Activated naive CD4-positive, alpha-beta T cell treated with anti-CD3 and anti-CD28 coated beads, Interleukin-2, amount 10 ng/mL, durations not matched to agents 7 days and 5 days (primary cell): ENCODE measurements around the gene CD68.
"Not testable (repeated sequence)": the region's sequence is repeated elsewhere in the genome, so short reads cannot be mapped to it uniquely, and the experiment has no call there.

Experiments used
- CTCF ChIA-PET: fragments of 350-600 bp; sonication (Branson Sonifier 250); formaldehyde crosslinking; loops from one replicate; lab custom pipeline; 2021; ENCODE audit warnings: antibody characterized with exemption; lab: Charles Lee
- DNase-seq: peaks from one replicate; pipeline ENCODE4 v3.0.0-alpha.2; 2020
- H3K27ac Mint-ChIP-seq: one replicate; pipeline ENCODE4 v1.8.0; 2021; ENCODE audit warnings: mild to moderate bottlenecking, moderate library complexity, mixed read lengths
- H3K27me3 Mint-ChIP-seq: one replicate; pipeline ENCODE4 v1.8.0; 2021; ENCODE audit warnings: mild to moderate bottlenecking, mixed read lengths
- H3K36me3 Mint-ChIP-seq: one replicate; pipeline ENCODE4 v1.8.0; 2021; ENCODE audit warnings: mixed read lengths
- H3K4me1 Mint-ChIP-seq: one replicate; pipeline ENCODE4 v1.8.0; 2021; ENCODE audit warnings: mixed read lengths
- H3K4me3 Mint-ChIP-seq: one replicate; pipeline ENCODE4 v1.8.0; 2021; ENCODE audit warnings: mild to moderate bottlenecking, moderate library complexity, mixed read lengths
- H3K9me3 Mint-ChIP-seq: one replicate; pipeline ENCODE4 v1.8.0; 2021; ENCODE audit warnings: mixed read lengths

The CD68 gene

GRCh38 chr17:7590743-7591142, 11.3 kb downstream of the CD68 start:
- Mint-ChIP-seq H3K4me1 (peaks cover 8% of the 10 kb centered on the region), H3K36me3 (peaks cover 53% of the 10 kb centered on the region), H3K27ac (peak overlapping the region; percentile 74), H3K4me3 (no peak overlapping the region), H3K27me3 (no peaks in the 10 kb centered on the region), H3K9me3 (no peaks in the 10 kb centered on the region)
- CTCF ChIA-PET, result interaction anchor here (1.1 to 2.6 kb wide), 6 partner anchors 10 to 235 kb away, joined by 3 to 22 read pairs (median 10); partner anchors contain the start of genes FXR2 and TMEM95
- no peak for DNase-seq

GRCh38 chr17:7591596-7591995, 12.2 kb downstream of the CD68 start:
- no peaks in the 10 kb centered on the region for H3K9me3 Mint-ChIP-seq
- CTCF ChIA-PET, result no interaction called here
- peaks cover 57% of the 10 kb centered on the region for H3K36me3 Mint-ChIP-seq
- H3K4me1 Mint-ChIP-seq, result peaks cover 6% of the 10 kb centered on the region
- no peak overlapping the region for H3K4me3 Mint-ChIP-seq
- no peak overlapping the region for H3K27ac Mint-ChIP-seq
- no peak for DNase-seq
- no peaks in the 10 kb centered on the region for H3K27me3 Mint-ChIP-seq

- peaks cover 62% of the 10 kb centered on the region for H3K36me3 Mint-ChIP-seq
- no peaks in the 10 kb centered on the region for H3K27me3 Mint-ChIP-seq
- CTCF ChIA-PET, result no interaction called here
- no peaks in the 10 kb centered on the region for H3K9me3 Mint-ChIP-seq
- DNase-seq, result no peak
- H3K4me1 Mint-ChIP-seq, result peaks cover 2% of the 10 kb centered on the region
- H3K4me3 Mint-ChIP-seq, result no peak overlapping the region
- H3K27ac Mint-ChIP-seq, result no peak overlapping the region
Measured at GRCh38 chr17:7592422-7593021, 13.1 kb downstream of the CD68 start.

GRCh38 chr17:7593296-7593695, 13.9 kb downstream of the CD68 start:
- Mint-ChIP-seq H3K36me3 (peaks cover 55% of the 10 kb centered on the region), H3K27ac (no peak overlapping the region), H3K9me3 (no peaks in the 10 kb centered on the region), H3K4me1 (no peaks in the 10 kb centered on the region), H3K4me3 (no peak overlapping the region), H3K27me3 (no peaks in the 10 kb centered on the region)
- DNase-seq, result no peak
- CTCF ChIA-PET, result interaction anchor here (0.9 kb wide), 1 partner anchor 237 kb away, joined by 3 read pairs; no protein-coding TSS in a partner anchor

- H3K9me3 Mint-ChIP-seq, H3K4me1 Mint-ChIP-seq, H3K27ac Mint-ChIP-seq, H3K27me3 Mint-ChIP-seq, H3K4me3 Mint-ChIP-seq, DNase-seq, CTCF ChIA-PET: not testable (repeated sequence)
- peaks cover 54% of the 10 kb centered on the region for H3K36me3 Mint-ChIP-seq
Measured at GRCh38 chr17:7597561-7597960, 18.1 kb downstream of the CD68 start.

GRCh38 chr17:7606280-7606679, 26.8 kb downstream of the CD68 start:
- no peak overlapping the region for H3K4me3 Mint-ChIP-seq
- CTCF ChIA-PET, result no interaction called here

GRCh38 chr17:7610641-7611040, 31.2 kb downstream of the CD68 start:
- Mint-ChIP-seq H3K9me3 (no peaks in the 10 kb centered on the region), H3K4me3 (no peak overlapping the region), H3K27ac (no peak overlapping the region), H3K4me1 (peaks cover 30% of the 10 kb centered on the region), H3K27me3 (no peaks in the 10 kb centered on the region), H3K36me3 (peaks cover 18% of the 10 kb centered on the region)
- CTCF ChIA-PET, result interaction anchor here (1.0 to 1.3 kb wide), 2 partner anchors 21 to 113 kb away, joined by 3 read pairs; partner anchors contain the start of gene SOX15
- DNase-seq, result no peak

More at GRCh38 chr17:7606280-7606679, 26.8 kb downstream of the CD68 start:
- H3K27me3 Mint-ChIP-seq, result no peaks in the 10 kb centered on the region
- peaks cover 5% of the 10 kb centered on the region for H3K4me1 Mint-ChIP-seq
- DNase-seq, result no peak
- peak overlapping the region; percentile 62 for H3K27ac Mint-ChIP-seq
- peaks cover 35% of the 10 kb centered on the region for H3K36me3 Mint-ChIP-seq
- H3K9me3 Mint-ChIP-seq, result no peaks in the 10 kb centered on the region

- DNase-seq, result no peak
- Mint-ChIP-seq H3K27me3 (no peaks in the 10 kb centered on the region), H3K4me1 (peaks cover 30% of the 10 kb centered on the region), H3K36me3 (peaks cover 10% of the 10 kb centered on the region), H3K27ac (no peak overlapping the region), H3K9me3 (no peaks in the 10 kb centered on the region), H3K4me3 (no peak overlapping the region)
- CTCF ChIA-PET, result interaction anchor here (0.7 to 1.3 kb wide), 3 partner anchors 22 to 112 kb away, joined by 3 read pairs; partner anchors contain the start of gene SOX15
Measured at GRCh38 chr17:7611635-7612293, 32.3 kb downstream of the CD68 start.

- peaks cover 30% of the 10 kb centered on the region for H3K4me1 Mint-ChIP-seq
- DNase-seq, result no peak
- CTCF ChIA-PET, result no interaction called here
- no peak overlapping the region for H3K27ac Mint-ChIP-seq
- H3K4me3 Mint-ChIP-seq, result peak overlapping the region; percentile 0
- no peaks in the 10 kb centered on the region for H3K9me3 Mint-ChIP-seq
- peaks cover 10% of the 10 kb centered on the region for H3K36me3 Mint-ChIP-seq
- H3K27me3 Mint-ChIP-seq, result no peaks in the 10 kb centered on the region
Measured at GRCh38 chr17:7612294-7612640, 32.8 kb downstream of the CD68 start.

GRCh38 chr17:7613769-7614424, 34.5 kb downstream of the CD68 start:
- peak overlapping the region; percentile 79 for H3K4me3 Mint-ChIP-seq
- CTCF ChIA-PET, result interaction anchor here (0.8 to 1.5 kb wide), 4 partner anchors 24 to 258 kb away, joined by 3 to 8 read pairs (median 4); partner anchors contain the start of genes CD68, SOX15 and TP53
- H3K27ac Mint-ChIP-seq, result peak overlapping the region; percentile 74
- peaks cover 30% of the 10 kb centered on the region for H3K4me1 Mint-ChIP-seq
- H3K27me3 Mint-ChIP-seq, result no peaks in the 10 kb centered on the region
- H3K36me3 Mint-ChIP-seq, result peaks cover 10% of the 10 kb centered on the region
- no peaks in the 10 kb centered on the region for H3K9me3 Mint-ChIP-seq
- DNase-seq, result no peak

GRCh38 chr17:7614425-7615264, 35.2 kb downstream of the CD68 start, which contains the start of gene FXR2:
Gene FXR2, minus strand, starts transcription at chr17:7614897. Its CDS starts 365 bp downstream, at chr17:7614532.
- H3K4me3 Mint-ChIP-seq, result peak within 1 kb of the TSS; percentile 79
- H3K9me3 Mint-ChIP-seq, result no peaks in the 10 kb centered on the region
- CTCF ChIA-PET, result interaction anchor here (0.8 to 1.5 kb wide), 6 partner anchors 17 to 258 kb away, joined by 3 to 8 read pairs (median 6); partner anchors contain the start of genes CD68, MPDU1, SOX15 and TP53
- peaks cover 10% of the 10 kb centered on the region for H3K36me3 Mint-ChIP-seq
- DNase-seq, result peak; percentile 100
- H3K27me3 Mint-ChIP-seq, result no peaks in the 10 kb centered on the region
- H3K27ac Mint-ChIP-seq, result peak within 1 kb of the TSS; percentile 87
- H3K4me1 Mint-ChIP-seq, result peaks cover 27% of the 10 kb centered on the region

- CTCF ChIA-PET, result interaction anchor here (1.2 to 1.6 kb wide), 5 partner anchors 12 to 259 kb away, joined by 4 to 8 read pairs (median 7); partner anchors contain the start of genes MPDU1, SAT2 and TP53
- Mint-ChIP-seq H3K27ac (peak overlapping the region; percentile 87), H3K4me3 (peak overlapping the region; percentile 74), H3K9me3 (no peaks in the 10 kb centered on the region), H3K27me3 (peaks cover 5% of the 10 kb centered on the region), H3K36me3 (peaks cover 10% of the 10 kb centered on the region), H3K4me1 (peaks cover 27% of the 10 kb centered on the region)
- no peak for DNase-seq
Measured at GRCh38 chr17:7615265-7615747, 35.9 kb downstream of the CD68 start.

GRCh38 chr17:7618608-7619007, 39.2 kb downstream of the CD68 start:
- Mint-ChIP-seq H3K4me3 (no peak overlapping the region), H3K36me3 (no peaks in the 10 kb centered on the region), H3K4me1 (peaks cover 5% of the 10 kb centered on the region), H3K27ac (no peak overlapping the region), H3K27me3 (peaks cover 13% of the 10 kb centered on the region), H3K9me3 (no peaks in the 10 kb centered on the region)
- CTCF ChIA-PET, result interaction anchor here (0.7 to 1.3 kb wide), 2 partner anchors 14 to 65 kb away, joined by 3 to 4 read pairs; no protein-coding TSS in a partner anchor
- DNase-seq, result no peak
